ENCODE data around the gene EXOC6B.

Gene EXOC6B

GRCh38 chr2:72198532-72199241 is 627.1 kb downstream of the EXOC6B start:
- no peak overlapping the region for H3K4me3 ChIP-seq (ENCODE audit: low read depth, low read length)
- no peak overlapping the region for H3K27ac ChIP-seq
- DNase-seq, result no peak

GRCh38 chr2:72193723-72194122 is 632.1 kb downstream of the EXOC6B start:
- H3K9me3 ChIP-seq (ENCODE audit: severe bottlenecking), result no peaks in the 10 kb centered on the region
- no peak for DNase-seq

More at GRCh38 chr2:72198532-72199241, 627.1 kb downstream of the EXOC6B start:
- no peak for TF ChIP-seq CTCF (IDR thresholded peaks at IDR 0.05; ENCODE audit: low read depth, low read length)
- Histone ChIP-seq H3K27me3 (ENCODE audit: insufficient read depth, low read depth, severe bottlenecking) (no peaks in the 10 kb centered on the region), H3K9me3 (ENCODE audit: severe bottlenecking) (no peaks in the 10 kb centered on the region), H3K36me3 (no peaks in the 10 kb centered on the region)

GRCh38 chr2:72191441-72191840 is 634.4 kb downstream of the EXOC6B start:
- TF ChIP-seq CTCF (IDR thresholded peaks at IDR 0.05; ENCODE audit: low read depth, low read length), result no peak
- H3K4me3 ChIP-seq (ENCODE audit: low read depth, low read length), result no peak overlapping the region
- H3K36me3 ChIP-seq, result no peaks in the 10 kb centered on the region; the same call in 1 of the 2 replicates
- no peak for DNase-seq
- H3K27me3 ChIP-seq (ENCODE audit: insufficient read depth, low read depth, severe bottlenecking), result no peaks in the 10 kb centered on the region
- peaks cover 6% of the 10 kb centered on the region for H3K9me3 ChIP-seq (ENCODE audit: severe bottlenecking)
- H3K27ac ChIP-seq, result no peak overlapping the region

More at GRCh38 chr2:72193723-72194122, 632.1 kb downstream of the EXOC6B start:
- Histone ChIP-seq H3K4me3 (ENCODE audit: low read depth, low read length) (no peak overlapping the region), H3K27ac (no peak overlapping the region; the same call in 1 of the 2 replicates), H3K36me3 (no peaks in the 10 kb centered on the region; the same call in 1 of the 2 replicates), H3K27me3 (ENCODE audit: insufficient read depth, low read depth, severe bottlenecking) (no peaks in the 10 kb centered on the region)
- TF ChIP-seq CTCF (IDR thresholded peaks at IDR 0.05; ENCODE audit: low read depth, low read length), result no peak

GRCh38 chr2:72185206-72185605 is 640.6 kb downstream of the EXOC6B start:
- Histone ChIP-seq H3K27ac (no peak overlapping the region), H3K9me3 (ENCODE audit: severe bottlenecking) (peaks cover 9% of the 10 kb centered on the region), H3K27me3 (ENCODE audit: insufficient read depth, low read depth, severe bottlenecking) (no peaks in the 10 kb centered on the region), H3K36me3 (no peaks in the 10 kb centered on the region), H3K4me3 (ENCODE audit: low read depth, low read length) (no peak overlapping the region)
- TF ChIP-seq CTCF (IDR thresholded peaks at IDR 0.05; ENCODE audit: low read depth, low read length), result no peak
- DNase-seq, result no peak

GRCh38 chr2:72183466-72183865 is 642.4 kb downstream of the EXOC6B start:
- peaks cover 9% of the 10 kb centered on the region for H3K9me3 ChIP-seq (ENCODE audit: severe bottlenecking)
- H3K27me3 ChIP-seq (ENCODE audit: insufficient read depth, low read depth, severe bottlenecking), result no peaks in the 10 kb centered on the region
- TF ChIP-seq CTCF (IDR thresholded peaks at IDR 0.05; ENCODE audit: low read depth, low read length), result no peak
- H3K27ac ChIP-seq, result peak overlapping the region; percentile 44
- peak; percentile 50 for DNase-seq
- no peaks in the 10 kb centered on the region; the same call in 1 of the 2 replicates for H3K36me3 ChIP-seq
- no peak overlapping the region for H3K4me3 ChIP-seq (ENCODE audit: low read depth, low read length)
